Activated CD4-positive, alpha-beta T cell treated with anti-CD3 and anti-CD28 coated beads, Interleukin-2, amount 50 U/mL, for 48 hours (primary cell): Measurements from ENCODE around the gene MAGEA2B.
"Not testable (repeated sequence)": the region's sequence is repeated elsewhere in the genome, so short reads cannot be mapped to it uniquely, and the experiment has no call there.

Experiments used
- DNase-seq, 2 experiments: peaks; one replicate each; pipeline ENCODE4 v3.0.0-alpha.2; 2020

MAGEA2B gene

GRCh38 chrX:152713815-152714787 is at the start of gene MAGEA2B:
MAGEA2B (plus strand) TSS chrX:152714628; CDS start chrX:152717107, 2,479 bp downstream.
- not testable (repeated sequence) for DNase-seq

GRCh38 chrX:152674135-152674534 is 40.3 kb upstream of the MAGEA2B start:
- DNase-seq: no peak

GRCh38 chrX:152674652-152675051 is 39.8 kb upstream of the MAGEA2B start:
- not testable (repeated sequence) for DNase-seq

GRCh38 chrX:152681012-152681411 is 33.4 kb upstream of the MAGEA2B start:
- not testable (repeated sequence) for DNase-seq

GRCh38 chrX:152697952-152698931 is 16.2 kb upstream of the MAGEA2B start, which contains the start of gene MAGEA3:
MAGEA3 (plus strand) TSS chrX:152698794; CDS start chrX:152700833, 2,039 bp downstream.
- DNase-seq: not testable (repeated sequence)

- DNase-seq: not testable (repeated sequence)
These were observed 14.0 kb upstream of the MAGEA2B start for GRCh38 chrX:152700390-152700789.

- DNase-seq: not testable (repeated sequence)
These were observed 7.9 kb upstream of the MAGEA2B start for GRCh38 chrX:152706500-152706899.

- not testable (repeated sequence) for DNase-seq
These were observed 5.3 kb upstream of the MAGEA2B start, which contains the start of gene CSAG2 for GRCh38 chrX:152709173-152709572. CSAG2 (minus strand) TSS chrX:152709273; CDS start chrX:152709112, 161 bp downstream.

GRCh38 chrX:152713195-152713594 is 1.2 kb upstream of the MAGEA2B start:
- DNase-seq: not testable (repeated sequence)

- DNase-seq: no peak
These were observed 11.0 kb downstream of the MAGEA2B start for GRCh38 chrX:152725409-152725808.

- DNase-seq: no peak
These were observed 19.0 kb downstream of the MAGEA2B start, which contains the start of the genes CSAG1 and MAGEA12 for GRCh38 chrX:152733261-152733975. CSAG1 (minus strand) TSS chrX:152733721; CDS start chrX:152732460, 1,261 bp downstream. MAGEA12 (plus strand) TSS chrX:152733757; CDS start chrX:152736162, 2,405 bp downstream.

- not testable (repeated sequence) for DNase-seq
These were observed 19.9 kb downstream of the MAGEA2B start for GRCh38 chrX:152734143-152734858.

- no peak for DNase-seq
These were observed 20.7 kb downstream of the MAGEA2B start for GRCh38 chrX:152735101-152735500.

GRCh38 chrX:152735860-152736511 is 21.6 kb downstream of the MAGEA2B start:
- no peak for DNase-seq

- DNase-seq: not testable (repeated sequence)
These were observed 22.1 kb downstream of the MAGEA2B start for GRCh38 chrX:152736528-152736927.

GRCh38 chrX:152738560-152738959 is 24.1 kb downstream of the MAGEA2B start:
- no peak for DNase-seq

- DNase-seq: not testable (repeated sequence)
These were observed 39.5 kb downstream of the MAGEA2B start, which contains the start of gene MAGEA2 for GRCh38 chrX:152753686-152754650. MAGEA2 (minus strand) TSS chrX:152753842; CDS start chrX:152751363, 2,479 bp downstream.

GRCh38 chrX:152754871-152755270 is 40.4 kb downstream of the MAGEA2B start:
- DNase-seq: not testable (repeated sequence)

- not testable (repeated sequence) for DNase-seq
These were observed 44.5 kb downstream of the MAGEA2B start, which contains the start of gene CSAG3 for GRCh38 chrX:152758918-152759317. CSAG3 (plus strand) TSS chrX:152759218.
